ENCODE measurements around the gene ELAVL1. TPM values are rescaled to one million over a fixed set of nuclear protein-coding genes. Genes with fewer than 3 reads are reported as not detected.
"Not testable (repeated sequence)": the region's sequence is repeated elsewhere in the genome, so short reads cannot be mapped to it uniquely, and the experiment has no call there.

Gene ELAVL1
- total and polyA plus RNA-seq, 7 donors = 15.8 to 31.0 (median 20.3) TPM

- Histone ChIP-seq H3K27me3 (peaks cover 0 to 4% (median 0%) of the 10 kb centered on the region in 3 donors), H3K36me3 (no peaks in the 10 kb centered on the region), H3K27ac (no peak overlapping the region), H3K4me3 (no peak overlapping the region), H3K4me1 (no peaks in the 10 kb centered on the region), H3K9me3 (no peaks in the 10 kb centered on the region)
- no peak for DNase-seq
- intact Hi-C loops (cut with DNase I) = no loop called here
- TF ChIP-seq POLR2AphosphoS5 (IDR thresholded peaks at IDR 0.05) = no peak
- TF ChIP-seq EP300 (IDR thresholded peaks at IDR 0.05) = no peak
- TF ChIP-seq, protein P1, sequence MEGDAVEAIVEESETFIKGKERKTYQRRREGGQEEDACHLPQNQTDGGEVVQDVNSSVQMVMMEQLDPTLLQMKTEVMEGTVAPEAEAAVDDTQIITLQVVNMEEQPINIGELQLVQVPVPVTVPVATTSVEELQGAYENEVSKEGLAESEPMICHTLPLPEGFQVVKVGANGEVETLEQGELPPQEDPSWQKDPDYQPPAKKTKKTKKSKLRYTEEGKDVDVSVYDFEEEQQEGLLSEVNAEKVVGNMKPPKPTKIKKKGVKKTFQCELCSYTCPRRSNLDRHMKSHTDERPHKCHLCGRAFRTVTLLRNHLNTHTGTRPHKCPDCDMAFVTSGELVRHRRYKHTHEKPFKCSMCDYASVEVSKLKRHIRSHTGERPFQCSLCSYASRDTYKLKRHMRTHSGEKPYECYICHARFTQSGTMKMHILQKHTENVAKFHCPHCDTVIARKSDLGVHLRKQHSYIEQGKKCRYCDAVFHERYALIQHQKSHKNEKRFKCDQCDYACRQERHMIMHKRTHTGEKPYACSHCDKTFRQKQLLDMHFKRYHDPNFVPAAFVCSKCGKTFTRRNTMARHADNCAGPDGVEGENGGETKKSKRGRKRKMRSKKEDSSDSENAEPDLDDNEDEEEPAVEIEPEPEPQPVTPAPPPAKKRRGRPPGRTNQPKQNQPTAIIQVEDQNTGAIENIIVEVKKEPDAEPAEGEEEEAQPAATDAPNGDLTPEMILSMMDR (IDR thresholded peaks at IDR 0.05) = no peak
- TF ChIP-seq POLR2A (IDR thresholded peaks at IDR 0.05) = no peak
- 86 to 90% methylated on average over 6 of the region's 6 CpGs for WGBS, 2 donors
Measured at GRCh38 chr19:8034178-8034525, 28.7 kb upstream of the ELAVL1 start.

- intact Hi-C loops (cut with DNase I); H3K27me3 ChIP-seq; H3K9me3 ChIP-seq; DNase-seq; H3K4me1 ChIP-seq; H3K27ac ChIP-seq; H3K4me3 ChIP-seq; H3K36me3 ChIP-seq: not testable (repeated sequence)
- 57 to 63% methylated on average over 22 of the region's 22 CpGs for WGBS, 2 donors
Measured at GRCh38 chr19:8033287-8034177, 28.1 kb upstream of the ELAVL1 start.

DNA sequence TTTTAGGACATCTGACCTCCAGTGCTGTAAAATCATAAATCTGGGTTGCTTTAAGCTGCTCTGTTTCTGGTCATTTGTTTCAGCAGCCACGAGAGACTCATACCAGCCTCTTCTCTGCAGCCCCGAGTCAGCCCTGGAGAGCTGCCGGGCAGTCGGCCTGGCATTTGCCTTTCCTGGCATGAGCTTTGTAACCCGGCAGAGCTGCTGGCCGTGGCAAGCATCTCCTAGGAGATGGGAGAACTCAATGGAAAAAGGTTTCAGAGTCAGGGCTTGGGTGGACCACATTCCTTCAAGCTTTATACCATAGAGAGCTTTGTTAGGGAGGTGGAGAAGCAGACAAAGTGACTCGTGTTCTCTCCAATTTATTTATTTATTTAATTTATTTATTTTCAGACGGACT lies 25.5 kb upstream of the ELAVL1 start:
- intact Hi-C loops (cut with DNase I) = no loop called here
- WGBS, 2 donors = 84 to 89% methylated on average over 8 of the region's 8 CpGs
- Histone ChIP-seq H3K36me3 (no peaks in the 10 kb centered on the region), H3K27me3 (peaks cover 0 to 4% (median 0%) of the 10 kb centered on the region in 3 donors), H3K4me1 (no peaks in the 10 kb centered on the region), H3K4me3 (no peak overlapping the region), H3K27ac (no peak overlapping the region), H3K9me3 (no peaks in the 10 kb centered on the region)
- no peak for DNase-seq
- TF ChIP-seq POLR2A (IDR thresholded peaks at IDR 0.05) = no peak
- no peak for TF ChIP-seq POLR2AphosphoS5 (IDR thresholded peaks at IDR 0.05)
- no peak for TF ChIP-seq EP300 (IDR thresholded peaks at IDR 0.05)
- TF ChIP-seq, protein P1 (IDR thresholded peaks at IDR 0.05) = no peak

- no peak overlapping the region for H3K4me3 ChIP-seq
- intact Hi-C loops (cut with DNase I) = no loop called here
- no peaks in the 10 kb centered on the region for H3K4me1 ChIP-seq
- H3K9me3 ChIP-seq = no peaks in the 10 kb centered on the region
- WGBS, 2 donors = 27 to 56% methylated on average over 12 of the region's 12 CpGs
- TF ChIP-seq POLR2AphosphoS5 (IDR thresholded peaks at IDR 0.05) (no peak), POLR2A (IDR thresholded peaks at IDR 0.05) (no peak), EP300 (IDR thresholded peaks at IDR 0.05) (no peak)
- TF ChIP-seq, protein P1 (IDR thresholded peaks at IDR 0.05) = no peak
- H3K27me3 ChIP-seq = peaks cover 0 to 4% (median 0%) of the 10 kb centered on the region in 3 donors
- no peaks in the 10 kb centered on the region for H3K36me3 ChIP-seq
- no peak overlapping the region for H3K27ac ChIP-seq
- DNase-seq = no peak
Measured at GRCh38 chr19:8028951-8029491, 23.6 kb upstream of the ELAVL1 start.

GRCh38 chr19:8025316-8025715 lies 19.9 kb upstream of the ELAVL1 start:
- H3K27me3 ChIP-seq = peaks cover 0 to 4% (median 0%) of the 10 kb centered on the region in 3 donors
- H3K9me3 ChIP-seq = no peaks in the 10 kb centered on the region
- intact Hi-C loops (cut with DNase I) = no loop called here
- no peak for DNase-seq
- H3K27ac ChIP-seq = no peak overlapping the region
- H3K4me3 ChIP-seq = no peak overlapping the region
- no peaks in the 10 kb centered on the region for H3K36me3 ChIP-seq
- 74 to 85% methylated on average over 5 of the region's 5 CpGs for WGBS, 2 donors
- TF ChIP-seq, protein P1 (IDR thresholded peaks at IDR 0.05) = no peak
- TF ChIP-seq EP300 (IDR thresholded peaks at IDR 0.05) (no peak), POLR2A (IDR thresholded peaks at IDR 0.05) (no peak), POLR2AphosphoS5 (IDR thresholded peaks at IDR 0.05) (no peak)
- H3K4me1 ChIP-seq = no peaks in the 10 kb centered on the region

DNA sequence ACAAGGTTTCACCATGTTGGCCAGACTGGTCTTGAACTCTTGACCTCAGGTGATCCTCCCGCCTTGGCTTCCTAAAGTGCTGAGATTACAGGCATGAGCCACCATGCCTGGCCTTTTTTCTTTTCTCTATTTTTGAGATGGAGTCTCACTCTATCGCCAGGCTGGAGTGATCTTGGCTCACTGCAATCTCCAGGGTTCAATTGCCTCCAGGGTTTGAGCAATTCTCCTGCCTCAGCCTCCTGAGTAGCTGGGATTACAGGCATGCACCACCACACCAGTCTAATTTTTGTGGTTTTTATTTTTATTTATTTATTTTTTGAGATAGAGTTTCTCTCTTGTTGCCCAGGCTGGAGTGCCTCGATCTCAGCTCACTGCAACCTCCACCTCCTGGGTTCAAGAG lies 18.8 kb upstream of the ELAVL1 start:
- H3K4me1 ChIP-seq; H3K27ac ChIP-seq; intact Hi-C loops (cut with DNase I); H3K27me3 ChIP-seq; H3K4me3 ChIP-seq; H3K9me3 ChIP-seq; DNase-seq; H3K36me3 ChIP-seq: not testable (repeated sequence)
- WGBS, 2 donors = 95% methylated on average over 3 of the region's 3 CpGs
